Measurements from ENCODE around the gene TRIM46. TPM values are rescaled to one million over a fixed set of nuclear protein-coding genes. Genes with fewer than 3 reads are reported as not detected.

Gene TRIM46
- total RNA-seq, 1 donor from 2014 or later: 8.1 TPM

- peak; percentile 10 for DNase-seq (ENCODE audit: extremely low spot score, unreplicated experiment)
- Mint-ChIP-seq H3K4me3 (peak overlapping the region; percentile 42), H3K9me3 (no peaks in the 10 kb centered on the region), H3K4me1 (ENCODE audit: unreplicated experiment) (peaks cover 23% of the 10 kb centered on the region), H3K27me3 (peaks cover 7% of the 10 kb centered on the region), H3K36me3 (peaks cover 10% of the 10 kb centered on the region), H3K27ac (no peak overlapping the region)
- TF ChIP-seq CTCF (conservative IDR thresholded peaks at IDR 0.05): no peak
Observed at GRCh38 chr1:155169541-155169940, 4.1 kb upstream of the TRIM46 start.

- no peak for DNase-seq (ENCODE audit: extremely low spot score, unreplicated experiment)
- TF ChIP-seq CTCF (conservative IDR thresholded peaks at IDR 0.05): no peak
- Mint-ChIP-seq H3K36me3 (peaks cover 10% of the 10 kb centered on the region), H3K4me1 (ENCODE audit: unreplicated experiment) (peaks cover 23% of the 10 kb centered on the region), H3K27ac (no peak overlapping the region), H3K4me3 (peak overlapping the region; percentile 77), H3K9me3 (no peaks in the 10 kb centered on the region), H3K27me3 (peaks cover 7% of the 10 kb centered on the region)
Observed at GRCh38 chr1:155170101-155170785, 3.4 kb upstream of the TRIM46 start.

GRCh38 chr1:155170806-155171205, 2.8 kb upstream of the TRIM46 start:
- Mint-ChIP-seq H3K36me3 (peaks cover 10% of the 10 kb centered on the region), H3K27me3 (peaks cover 7% of the 10 kb centered on the region), H3K27ac (no peak overlapping the region), H3K9me3 (no peaks in the 10 kb centered on the region), H3K4me1 (ENCODE audit: unreplicated experiment) (peaks cover 23% of the 10 kb centered on the region), H3K4me3 (no peak overlapping the region)
- peak; percentile 31 for DNase-seq (ENCODE audit: extremely low spot score, unreplicated experiment)
- TF ChIP-seq CTCF (conservative IDR thresholded peaks at IDR 0.05): no peak

GRCh38 chr1:155171836-155172731, 1.6 kb upstream of the TRIM46 start:
- Mint-ChIP-seq H3K4me1 (ENCODE audit: unreplicated experiment) (peaks cover 30% of the 10 kb centered on the region), H3K36me3 (peaks cover 10% of the 10 kb centered on the region), H3K27ac (peak overlapping the region; percentile 99), H3K9me3 (no peaks in the 10 kb centered on the region), H3K27me3 (peaks cover 7% of the 10 kb centered on the region), H3K4me3 (peak overlapping the region; percentile 100)
- DNase-seq (ENCODE audit: extremely low spot score, unreplicated experiment): peak; percentile 16
- no peak for TF ChIP-seq CTCF (conservative IDR thresholded peaks at IDR 0.05)

- peak within 1 kb of the TSS; percentile 99 for H3K27ac Mint-ChIP-seq
- H3K9me3 Mint-ChIP-seq: no peaks in the 10 kb centered on the region
- H3K27me3 Mint-ChIP-seq: peaks cover 3% of the 10 kb centered on the region
- H3K4me3 Mint-ChIP-seq: peak within 1 kb of the TSS; percentile 100
- peaks cover 24% of the 10 kb centered on the region for H3K4me1 Mint-ChIP-seq (ENCODE audit: unreplicated experiment)
- TF ChIP-seq CTCF (conservative IDR thresholded peaks at IDR 0.05): peak; percentile 98
- peaks cover 10% of the 10 kb centered on the region for H3K36me3 Mint-ChIP-seq
- DNase-seq (ENCODE audit: extremely low spot score, unreplicated experiment): peak; percentile 96
Observed at GRCh38 chr1:155172732-155173477, 744 bp upstream of the TRIM46 start, which contains the start of gene KRTCAP2. KRTCAP2 (minus strand) TSS chr1:155173304; CDS start chr1:155173224, 80 bp downstream.

Measured in type B pancreatic cell (in vitro differentiated cells).